ENCODE results near the gene ICAM3. TPM values are rescaled to one million over a fixed set of nuclear protein-coding genes. Genes with fewer than 3 reads are reported as not detected.

The ICAM3 gene
- total RNA-seq, 1 experiment from 2014 or later, result 8.3 TPM

DNA sequence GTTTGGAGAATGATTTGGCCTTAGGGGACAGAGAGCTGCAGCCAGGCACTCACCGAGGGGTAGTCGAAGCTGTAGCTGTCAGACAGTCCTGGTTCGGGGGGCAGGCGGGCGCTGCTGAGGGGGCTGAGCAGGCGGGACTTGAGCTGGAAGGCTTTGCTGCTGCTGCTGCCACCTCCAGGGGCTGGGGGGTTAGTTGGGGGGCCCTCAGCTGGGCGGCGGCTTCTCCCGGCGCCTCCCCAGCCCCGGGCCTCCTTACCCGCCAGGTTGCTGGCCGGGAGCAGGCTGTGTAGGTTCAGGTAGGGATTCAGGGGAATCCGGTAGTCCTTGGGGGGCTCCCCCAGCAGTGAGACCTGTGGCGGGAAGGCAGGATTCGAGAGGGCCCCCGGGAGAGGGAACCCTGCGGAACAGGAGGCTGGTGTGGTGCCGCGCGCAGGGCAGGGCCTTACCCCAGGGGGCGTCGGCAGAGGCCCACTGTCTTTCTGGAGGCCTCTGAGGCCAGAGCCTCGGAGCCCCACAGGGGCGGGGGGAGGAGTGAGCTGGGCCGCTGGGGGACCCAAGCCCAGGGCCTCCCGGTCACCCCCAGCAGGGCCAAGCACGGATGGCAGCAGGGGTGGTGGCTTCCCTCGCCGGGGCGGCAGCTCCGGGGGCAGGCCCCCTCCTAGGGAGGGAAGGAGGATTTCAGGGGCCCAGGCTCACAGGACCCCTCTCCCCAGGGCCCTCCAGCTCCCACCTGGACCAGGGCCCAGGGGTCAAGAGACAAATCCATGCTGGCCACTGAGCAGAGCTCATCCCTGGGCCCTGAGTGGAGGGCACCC, 18.6 kb downstream of the ICAM3 start:
- CTCF ChIA-PET, result no interaction called here
- POLR2A ChIA-PET, result no interaction called here
- no peaks in the 10 kb centered on the region for H4K20me1 ChIP-seq (ENCODE audit: insufficient read depth)
- no peaks in the 10 kb centered on the region for H3K9me2 ChIP-seq (ENCODE audit: insufficient read depth)
- H3K4me2 ChIP-seq (ENCODE audit: low read length), result no peak overlapping the region
- H3K4me3 ChIP-seq (replicated peaks in 1 of 2; ENCODE audit: low read depth in 1 of 2, low read length in 2 of 2), result no peak overlapping the region
- no peaks in the 10 kb centered on the region for H3K9me3 ChIP-seq (ENCODE audit: control insufficient read depth in 1 of 2, insufficient read depth in 1 of 2, low read depth in 1 of 2, low read length in 2 of 2)
- intact Hi-C loops (cut with micrococcal nuclease), result no loop called here
- no TSS peak for BruUV-seq (replicated peaks)
- H3K9ac ChIP-seq (ENCODE audit: low read length), result no peak overlapping the region
- H3K27ac ChIP-seq (ENCODE audit: low read depth, low read length), result no peak overlapping the region
- no peak for DNase-seq (ENCODE audit: low read depth, low spot score)
- H2AFZ ChIP-seq (ENCODE audit: low read depth, low read length, poor library complexity, severe bottlenecking), result no peak overlapping the region
- H3K79me2 ChIP-seq (ENCODE audit: insufficient read depth, low read length), result no peaks in the 10 kb centered on the region; the same call in 1 of the 2 replicates
- peaks cover 16 to 33% of the 10 kb centered on the region in 2 experiments; a peak in 3 of 4 replicates for H3K36me3 ChIP-seq (ENCODE audit: control insufficient read depth in 1 of 2, insufficient read depth in 2 of 2, low read length in 2 of 2)
- RAD21 ChIA-PET (ENCODE audit: low non-redundant PET in 1 of 2, low total read pairs in 2 of 2, uncharacterized antibody in 2 of 2, unreplicated experiment in 2 of 2), result no interaction called here
- no peak for ATAC-seq
- peaks cover 0 to 10% of the 10 kb centered on the region in 2 experiments; a peak in 2 of 4 replicates for H3K4me1 ChIP-seq (ENCODE audit: control insufficient read depth in 1 of 2, insufficient read depth in 2 of 2, low read length in 2 of 2)
- TF ChIP-seq, protein P1, sequence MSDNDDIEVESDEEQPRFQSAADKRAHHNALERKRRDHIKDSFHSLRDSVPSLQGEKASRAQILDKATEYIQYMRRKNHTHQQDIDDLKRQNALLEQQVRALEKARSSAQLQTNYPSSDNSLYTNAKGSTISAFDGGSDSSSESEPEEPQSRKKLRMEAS (IDR thresholded peaks at IDR 0.05), result no peak
- TF ChIP-seq FOSL1 (IDR thresholded peaks at IDR 0.05; ENCODE audit: low read depth), result no peak
- no peak for TF ChIP-seq ZFX (IDR thresholded peaks at IDR 0.05)
- TF ChIP-seq POLR2AphosphoS5 (IDR thresholded peaks at IDR 0.05; ENCODE audit: low read depth, low read length), result no peak
- no peak for TF ChIP-seq JUND (IDR thresholded peaks at IDR 0.05)
- no peak for TF ChIP-seq EZH2 (IDR thresholded peaks at IDR 0.05)
- no peak for TF ChIP-seq CBX3 (IDR thresholded peaks at IDR 0.05; ENCODE audit: low read depth)
- no peak for TF ChIP-seq TCF7L2 (IDR thresholded peaks at IDR 0.05; ENCODE audit: borderline replicate concordance, extremely low read depth, insufficient read depth, insufficient read length)
- TF ChIP-seq, protein P2, sequence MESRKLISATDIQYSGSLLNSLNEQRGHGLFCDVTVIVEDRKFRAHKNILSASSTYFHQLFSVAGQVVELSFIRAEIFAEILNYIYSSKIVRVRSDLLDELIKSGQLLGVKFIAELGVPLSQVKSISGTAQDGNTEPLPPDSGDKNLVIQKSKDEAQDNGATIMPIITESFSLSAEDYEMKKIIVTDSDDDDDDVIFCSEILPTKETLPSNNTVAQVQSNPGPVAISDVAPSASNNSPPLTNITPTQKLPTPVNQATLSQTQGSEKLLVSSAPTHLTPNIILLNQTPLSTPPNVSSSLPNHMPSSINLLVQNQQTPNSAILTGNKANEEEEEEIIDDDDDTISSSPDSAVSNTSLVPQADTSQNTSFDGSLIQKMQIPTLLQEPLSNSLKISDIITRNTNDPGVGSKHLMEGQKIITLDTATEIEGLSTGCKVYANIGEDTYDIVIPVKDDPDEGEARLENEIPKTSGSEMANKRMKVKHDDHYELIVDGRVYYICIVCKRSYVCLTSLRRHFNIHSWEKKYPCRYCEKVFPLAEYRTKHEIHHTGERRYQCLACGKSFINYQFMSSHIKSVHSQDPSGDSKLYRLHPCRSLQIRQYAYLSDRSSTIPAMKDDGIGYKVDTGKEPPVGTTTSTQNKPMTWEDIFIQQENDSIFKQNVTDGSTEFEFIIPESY (IDR thresholded peaks at IDR 0.05; ENCODE audit: extremely low read depth, insufficient replicate concordance, low read length), result no peak
- TF ChIP-seq ZNF274 (IDR thresholded peaks at IDR 0.05; ENCODE audit: low read depth, low read length), result no peak
- TF ChIP-seq, protein P3, sequence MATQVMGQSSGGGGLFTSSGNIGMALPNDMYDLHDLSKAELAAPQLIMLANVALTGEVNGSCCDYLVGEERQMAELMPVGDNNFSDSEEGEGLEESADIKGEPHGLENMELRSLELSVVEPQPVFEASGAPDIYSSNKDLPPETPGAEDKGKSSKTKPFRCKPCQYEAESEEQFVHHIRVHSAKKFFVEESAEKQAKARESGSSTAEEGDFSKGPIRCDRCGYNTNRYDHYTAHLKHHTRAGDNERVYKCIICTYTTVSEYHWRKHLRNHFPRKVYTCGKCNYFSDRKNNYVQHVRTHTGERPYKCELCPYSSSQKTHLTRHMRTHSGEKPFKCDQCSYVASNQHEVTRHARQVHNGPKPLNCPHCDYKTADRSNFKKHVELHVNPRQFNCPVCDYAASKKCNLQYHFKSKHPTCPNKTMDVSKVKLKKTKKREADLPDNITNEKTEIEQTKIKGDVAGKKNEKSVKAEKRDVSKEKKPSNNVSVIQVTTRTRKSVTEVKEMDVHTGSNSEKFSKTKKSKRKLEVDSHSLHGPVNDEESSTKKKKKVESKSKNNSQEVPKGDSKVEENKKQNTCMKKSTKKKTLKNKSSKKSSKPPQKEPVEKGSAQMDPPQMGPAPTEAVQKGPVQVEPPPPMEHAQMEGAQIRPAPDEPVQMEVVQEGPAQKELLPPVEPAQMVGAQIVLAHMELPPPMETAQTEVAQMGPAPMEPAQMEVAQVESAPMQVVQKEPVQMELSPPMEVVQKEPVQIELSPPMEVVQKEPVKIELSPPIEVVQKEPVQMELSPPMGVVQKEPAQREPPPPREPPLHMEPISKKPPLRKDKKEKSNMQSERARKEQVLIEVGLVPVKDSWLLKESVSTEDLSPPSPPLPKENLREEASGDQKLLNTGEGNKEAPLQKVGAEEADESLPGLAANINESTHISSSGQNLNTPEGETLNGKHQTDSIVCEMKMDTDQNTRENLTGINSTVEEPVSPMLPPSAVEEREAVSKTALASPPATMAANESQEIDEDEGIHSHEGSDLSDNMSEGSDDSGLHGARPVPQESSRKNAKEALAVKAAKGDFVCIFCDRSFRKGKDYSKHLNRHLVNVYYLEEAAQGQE (IDR thresholded peaks at IDR 0.05; ENCODE audit: low read depth), result no peak
- no peak for TF ChIP-seq EGR1 (IDR thresholded peaks at IDR 0.05; ENCODE audit: low read depth)
- TF ChIP-seq EZH2phosphoT487 (IDR thresholded peaks at IDR 0.05; ENCODE audit: borderline replicate concordance), result no peak
- no peak for TF ChIP-seq ELF1 (IDR thresholded peaks at IDR 0.05; ENCODE audit: borderline replicate concordance, low read depth)
- no peak for TF ChIP-seq SIN3A (IDR thresholded peaks at IDR 0.05; ENCODE audit: low read depth)
- no peak for TF ChIP-seq SRF (IDR thresholded peaks at IDR 0.05; ENCODE audit: low read depth)
- no peak for TF ChIP-seq SP1 (IDR thresholded peaks at IDR 0.05; ENCODE audit: low read depth)
- no peaks in the 10 kb centered on the region for H3K27me3 ChIP-seq (ENCODE audit: insufficient read depth, low read length)
